Activated T-cell treated with anti-CD3 and anti-CD28 coated beads for 48 hours (primary cell): ENCODE data around the gene MAGEB5.
"Not testable (repeated sequence)": the region's sequence is repeated elsewhere in the genome, so short reads cannot be mapped to it uniquely, and the experiment has no call there.

Experiments used
- DNase-seq: peaks from one replicate; pipeline ENCODE4 v3.0.0-alpha.2; 2020; ENCODE audit warnings: low read depth

The MAGEB5 gene

GRCh38 chrX:26215869-26216268 lies at the start of gene MAGEB5:
MAGEB5 (plus strand) TSS chrX:26216169; CDS start chrX:26217302, 1,133 bp downstream.
- no peak for DNase-seq

- no peak for DNase-seq
These were observed 23.8 kb upstream of the MAGEB5 start, which contains the start of gene MAGEB6 for GRCh38 chrX:26192204-26192603. MAGEB6 (plus strand) TSS chrX:26192440; CDS start chrX:26193847, 1,407 bp downstream.

GRCh38 chrX:26203561-26203960 lies 12.4 kb upstream of the MAGEB5 start:
- DNase-seq: no peak

- DNase-seq: not testable (repeated sequence)
These were observed 11.3 kb upstream of the MAGEB5 start for GRCh38 chrX:26204717-26205116.

GRCh38 chrX:26208012-26208411 lies 8.0 kb upstream of the MAGEB5 start:
- DNase-seq: no peak

GRCh38 chrX:26219351-26219750 lies 3.4 kb downstream of the MAGEB5 start:
- no peak for DNase-seq

- no peak for DNase-seq
These were observed 18.2 kb downstream of the MAGEB5 start for GRCh38 chrX:26234177-26234576.

- no peak for DNase-seq
These were observed 37.6 kb downstream of the MAGEB5 start for GRCh38 chrX:26253526-26253925.

- DNase-seq: no peak
These were observed 38.5 kb downstream of the MAGEB5 start for GRCh38 chrX:26254436-26254835.

- DNase-seq: no peak
These were observed 46.2 kb downstream of the MAGEB5 start for GRCh38 chrX:26262121-26262523.
